BJ (cell line): ENCODE results near the gene SLC22A13. TPM values are rescaled to one million over a fixed set of nuclear protein-coding genes. Genes with fewer than 3 reads are reported as not detected.
"Not testable (repeated sequence)": the region's sequence is repeated elsewhere in the genome, so short reads cannot be mapped to it uniquely, and the experiment has no call there.

Experiments
- CTCF ChIA-PET: fragments of 350-600 bp; formaldehyde crosslinking; extraction: SDS; loops from one replicate; lab custom pipeline; 2021; ENCODE audit warnings: antibody characterized with exemption, inconsistent platforms; lab: Yijun Ruan, JAX
- POLR2A ChIA-PET: fragments of 300-600 bp; sonication (Branson Sonifier 250); formaldehyde crosslinking; extraction: SDS; loops from one replicate; lab custom pipeline; 2021; ENCODE audit warnings: antibody characterized with exemption; lab: Charles Lee
- DNase-seq: peaks from one replicate; pipeline ENCODE4 v3.0.0-alpha.2; 2011; ENCODE audit warnings: low read depth
- H3K27me3 ChIP-seq: 2 replicates; pipeline ENCODE4 v1.6.0; 2011; ENCODE audit warnings: low read length; ENCODE audit not compliant: control insufficient read depth, insufficient read depth
- H3K36me3 ChIP-seq: 2 replicates; pipeline ENCODE4 v1.5.1; 2011; ENCODE audit warnings: low read length; ENCODE audit not compliant: control insufficient read depth, insufficient read depth
- H3K4me3 ChIP-seq: 2 replicates; pipeline ENCODE4 v1.5.1; 2011; ENCODE audit warnings: low read depth, mild to moderate bottlenecking, control low read depth, low read length
- CTCF ChIP-seq: IDR thresholded peaks from 2 replicates; pipeline ENCODE4 v1.5.1; 2011; ENCODE audit warnings: low read depth, mild to moderate bottlenecking, control low read depth, inconsistent platforms, low read length, moderate library complexity; ENCODE audit not compliant: insufficient read depth
- polyA plus RNA-seq: library from polyadenylated mRNA; depleted of rRNA; stranded (reverse); fragments of >200 nt; gene quantifications from 2 replicates; pipeline ENCODE4 v1.2.3, GENCODE V29; 2011

Gene SLC22A13
- polyA plus RNA-seq, 1 experiment = 0.13 TPM

- DNase-seq = peak; percentile 33
- POLR2A ChIA-PET = no interaction called here
- no peak for TF ChIP-seq CTCF
- no peak overlapping the region for H3K4me3 ChIP-seq
- CTCF ChIA-PET = interaction anchor here (3.4 kb wide), 1 partner anchor 15 kb away, joined by 15 read pairs; no protein-coding TSS in a partner anchor
- H3K27me3 ChIP-seq = no peaks in the 10 kb centered on the region
- no peaks in the 10 kb centered on the region; the same call in 1 of the 2 replicates for H3K36me3 ChIP-seq
These were observed 18.5 kb downstream of the SLC22A13 start for GRCh38 chr3:38283810-38284755.

- no peaks in the 10 kb centered on the region for H3K36me3 ChIP-seq
- H3K4me3 ChIP-seq = no peak overlapping the region
- H3K27me3 ChIP-seq = no peaks in the 10 kb centered on the region
- ChIA-PET POLR2A (no interaction called here), CTCF (no interaction called here)
- TF ChIP-seq CTCF = no peak
- no peak for DNase-seq
These were observed 19.1 kb downstream of the SLC22A13 start for GRCh38 chr3:38284756-38285150.

- CTCF ChIA-PET = interaction anchor here (1.5 kb wide), 1 partner anchor 8 kb away, joined by 4 read pairs; no protein-coding TSS in a partner anchor
- DNase-seq, POLR2A ChIA-PET, H3K4me3 ChIP-seq, H3K27me3 ChIP-seq, H3K36me3 ChIP-seq: not testable (repeated sequence)
These were observed 23.9 kb downstream of the SLC22A13 start for GRCh38 chr3:38289286-38290217.

- POLR2A ChIA-PET = not testable (repeated sequence)
These were observed 31.4 kb downstream of the SLC22A13 start for GRCh38 chr3:38297053-38297452.

GRCh38 chr3:38297537-38297936, 31.9 kb downstream of the SLC22A13 start:
- DNase-seq = no peak
- TF ChIP-seq CTCF = no peak
- no peaks in the 10 kb centered on the region; the same call in 1 of the 2 replicates for H3K27me3 ChIP-seq
- no peak overlapping the region for H3K4me3 ChIP-seq
- no peaks in the 10 kb centered on the region for H3K36me3 ChIP-seq
- CTCF ChIA-PET = interaction anchor here (0.6 to 4.0 kb wide), 22 partner anchors 8 to 323 kb away, joined by 3 to 32 read pairs (median 4); partner anchors contain the start of genes ACAA1, SLC22A14 and XYLB
- POLR2A ChIA-PET = no interaction called here

More at GRCh38 chr3:38297053-38297452, 31.4 kb downstream of the SLC22A13 start:
- not testable (repeated sequence) for DNase-seq, H3K36me3 ChIP-seq, H3K4me3 ChIP-seq, H3K27me3 ChIP-seq
- CTCF ChIA-PET = interaction anchor here (0.9 to 4.0 kb wide), 6 partner anchors 8 to 179 kb away, joined by 3 to 32 read pairs (median 4); partner anchors contain the start of genes ACAA1 and SLC22A14
